HepG2 (cell line): ENCODE measurements around the gene MYH10. TPM values are rescaled to one million over a fixed set of nuclear protein-coding genes. Genes with fewer than 3 reads are reported as not detected.

Experiments used
- ATAC-seq: fragments of 200-7000 bp; cut with Tn5 transposase; 3 replicates; pipeline ENCODE4 v1.9.1; 2020; ENCODE audit warnings: mild to moderate bottlenecking, moderate library complexity
- BruUV-seq: library from RNA; stranded (reverse); fragments of 400-500 nt; replicated peaks from 2 replicates; lab custom pipeline; 2021; lab: Mats Ljungman, UMichigan
- CTCF ChIA-PET: fragments of 300-600 bp; formaldehyde crosslinking; extraction: SDS; loops from one replicate; lab custom pipeline; 2021; ENCODE audit warnings: low total read pairs, inconsistent platforms, low intra/inter-chr PET ratio; lab: Yijun Ruan, JAX
- POLR2A ChIA-PET: fragments of 350-600 bp; sonication (Branson Sonifier 250); formaldehyde crosslinking; loops from one replicate; lab custom pipeline; 2020; ENCODE audit warnings: antibody characterized with exemption, inconsistent platforms; lab: Yijun Ruan, JAX
- DNase-seq: peaks from one replicate; pipeline ENCODE4 v3.0.0-alpha.2; 2015; ENCODE audit warnings: low spot score
- FAIRE-seq: peaks from 3 replicates; lab custom pipeline; 2011; peaks lifted over from hg19 to GRCh38; lab: Jason Lieb, UNC
- H2AFZ ChIP-seq: one replicate; pipeline ENCODE4 v1.6.1; 2011; ENCODE audit warnings: low read length, inconsistent platforms
- H3K27ac ChIP-seq: fragments of 300-600 bp; 3 replicates; pipeline ENCODE4 v1.8.0; 2011; ENCODE audit warnings: mixed run types, mild to moderate bottlenecking, mixed read lengths, low read length, inconsistent platforms; ENCODE audit not compliant: insufficient read depth; ENCODE audit errors: extremely low read length
- H3K27me3 ChIP-seq, 2 experiments: fragments of 200-600 bp in 1 of 2; 2 replicates in 1 of 2; 3 replicates in 1 of 2; pipeline versions ENCODE4 v1.6.0 to v1.8.0; 2011; ENCODE audit warnings: low read length in 2 of 2, mild to moderate bottlenecking in 2 of 2, moderate library complexity in 2 of 2, inconsistent platforms in 1 of 2; ENCODE audit not compliant: insufficient read depth in 2 of 2, control insufficient read depth in 1 of 2
- H3K36me3 ChIP-seq, 2 experiments: fragments of 200-600 bp in 1 of 2; replicated peaks in 1 of 2; 2 replicates in 1 of 2; 3 replicates in 1 of 2; pipeline versions ENCODE4 v1.5.1 to v1.8.0; 2011; ENCODE audit warnings: low read length in 2 of 2, inconsistent platforms in 1 of 2; ENCODE audit not compliant: insufficient read depth in 2 of 2, control insufficient read depth in 1 of 2
- H3K4me1 ChIP-seq: 2 replicates; pipeline ENCODE4 v1.5.1; 2012; ENCODE audit warnings: low read length, inconsistent platforms; ENCODE audit not compliant: insufficient read depth
- H3K4me2 ChIP-seq: 2 replicates; pipeline ENCODE4 v1.6.0; 2011; ENCODE audit warnings: low read depth, low read length, inconsistent platforms
- H3K4me3 ChIP-seq, 3 experiments: fragments of 200-600 bp in 1 of 3; sonication (generic), shearing (Covaris generic) in 1 of 3; replicated peaks in 1 of 3; 2 replicates each; pipeline ENCODE4 v1.5.1; 2011 to 2016; ENCODE audit warnings: low read length in 3 of 3, inconsistent platforms in 2 of 3, low read depth in 2 of 3, mild to moderate bottlenecking in 2 of 3, control low read depth in 1 of 3, mixed read lengths in 1 of 3; ENCODE audit not compliant: insufficient read depth in 1 of 3
- H3K79me2 ChIP-seq: one replicate; pipeline ENCODE4 v1.6.1; 2011; ENCODE audit warnings: low read length, inconsistent platforms; ENCODE audit not compliant: insufficient read depth
- H3K9ac ChIP-seq: 2 replicates; pipeline ENCODE4 v1.6.0; 2011; ENCODE audit warnings: mild to moderate bottlenecking, low read depth, low read length, inconsistent platforms; ENCODE audit not compliant: insufficient read depth
- H3K9me3 ChIP-seq: 2 replicates; pipeline ENCODE4 v1.5.1; 2012; ENCODE audit warnings: mild to moderate bottlenecking, low read length
- H4K20me1 ChIP-seq: 2 replicates; pipeline ENCODE4 v1.6.0; 2011; ENCODE audit warnings: inconsistent platforms, mild to moderate bottlenecking, low read length, moderate library complexity; ENCODE audit not compliant: insufficient read depth
- ARHGAP35 ChIP-seq: sonication (generic); formaldehyde crosslinking; IDR thresholded peaks from 2 replicates; pipeline ENCODE4 v1.9.0; 2022; ENCODE audit warnings: mild to moderate bottlenecking, inconsistent platforms, moderate library complexity, missing genetic modification reagents, borderline replicate concordance
- DZIP1 ChIP-seq: sonication (generic); formaldehyde crosslinking; IDR thresholded peaks from 2 replicates; pipeline ENCODE4 v1.5.0; 2020; ENCODE audit warnings: mild to moderate bottlenecking, missing genetic modification reagents
- EZH2 ChIP-seq: conservative IDR thresholded peaks from 2 replicates; pipeline ENCODE4 v1.6.1; 2012; ENCODE audit warnings: mild to moderate bottlenecking, low read depth, low read length, moderate library complexity
- HNRNPH1 ChIP-seq: fragments of 200-400 bp; formaldehyde crosslinking; optimal IDR thresholded peaks from 2 replicates; pipeline ENCODE3; 2017; ENCODE audit warnings: mild to moderate bottlenecking, low read depth, low read length
- RBM22 ChIP-seq: fragments of 200-400 bp; formaldehyde crosslinking; optimal IDR thresholded peaks from 2 replicates; pipeline ENCODE3; 2017; ENCODE audit warnings: mild to moderate bottlenecking, low read length, moderate library complexity
- TFE3 ChIP-seq: IDR thresholded peaks from 2 replicates; pipeline ENCODE4 v1.6.1; 2016
- ZKSCAN8 ChIP-seq: IDR thresholded peaks from 2 replicates; pipeline ENCODE4 v1.6.1; 2016; ENCODE audit warnings: borderline replicate concordance, missing genetic modification reagents, missing compliant biosample characterization
- ZNF335 ChIP-seq: sonication (generic); formaldehyde crosslinking; IDR thresholded peaks from 2 replicates; pipeline ENCODE4 v1.4.0; 2020; ENCODE audit warnings: missing genetic modification reagents
- ZNF7 ChIP-seq: IDR thresholded peaks from 2 replicates; pipeline ENCODE4 v1.6.1; 2016; ENCODE audit warnings: missing biosample characterization, missing genetic modification reagents
- ZNF766 ChIP-seq: sonication (generic); formaldehyde crosslinking; IDR thresholded peaks from 2 replicates; pipeline ENCODE4 v1.5.0; 2020; ENCODE audit warnings: missing genetic modification reagents, borderline replicate concordance
- ZSCAN12 ChIP-seq: sonication (generic); formaldehyde crosslinking; IDR thresholded peaks from 2 replicates; pipeline ENCODE4 v1.9.0; 2021; ENCODE audit warnings: mild to moderate bottlenecking, missing genetic modification reagents
- WGBS: methylation state at CpG from one replicate; pipeline ENCODE4 v1.1.6; 2017; ENCODE audit warnings: low lambda C conversion rate; 5-methylcytosine and 5-hydroxymethylcytosine counted together
- in situ Hi-C: cut with HindIII; loops from 2 replicates; pipeline ENCODE4 v1.10.0; 2017; ENCODE audit warnings: low pct_unique_long_range_greater_than_20kb; ENCODE audit not compliant: extremely low pct_ligation_motif_present
- intact Hi-C: fragments of 100-400 bp; cut with micrococcal nuclease; formaldehyde crosslinking; loops from one replicate; pipeline ENCODE4 v1.10.0; 2022; ENCODE audit not compliant: unreplicated experiment
- polyA plus RNA-seq, 8 experiments: library from polyadenylated mRNA; depleted of rRNA in 3 of 8; stranded (reverse) in 7 of 8; unstranded in 1 of 8; fragments of >200 nt; fragmentation: Illumina TruSeq in 4 of 8; extraction: Trizol in 4 of 8; gene quantifications; 2 replicates each; pipeline versions ENCODE4 v1.2.1 to v1.2.3, GENCODE V29; 2011 to 2016; ENCODE audit warnings: low read depth in 4 of 8, missing spikeins in 1 of 8, mixed read lengths in 1 of 8; ENCODE audit not compliant: insufficient read depth in 1 of 8
- total RNA-seq, 5 experiments: library from RNA; depleted of rRNA; stranded (reverse); fragments of >200 nt; fragmentation: Illumina TruSeq; extraction: Trizol; gene quantifications; 2 replicates each; pipeline ENCODE4 v1.2.3, GENCODE V29; 2016; ENCODE audit warnings: low read depth in 1 of 5
- TF ChIP-seq, protein P1 (sequence below): sonication (generic); formaldehyde crosslinking; IDR thresholded peaks from 2 replicates; pipeline ENCODE4 v1.8.1; 2022; ENCODE audit warnings: mild to moderate bottlenecking, missing genetic modification reagents

MYH10 gene
- total and polyA plus RNA-seq, 2 of the 13 experiments (the other 11 are each of a cell fraction or from before 2014, with no cell fraction given): 43.4 to 68.6 TPM

DNA sequence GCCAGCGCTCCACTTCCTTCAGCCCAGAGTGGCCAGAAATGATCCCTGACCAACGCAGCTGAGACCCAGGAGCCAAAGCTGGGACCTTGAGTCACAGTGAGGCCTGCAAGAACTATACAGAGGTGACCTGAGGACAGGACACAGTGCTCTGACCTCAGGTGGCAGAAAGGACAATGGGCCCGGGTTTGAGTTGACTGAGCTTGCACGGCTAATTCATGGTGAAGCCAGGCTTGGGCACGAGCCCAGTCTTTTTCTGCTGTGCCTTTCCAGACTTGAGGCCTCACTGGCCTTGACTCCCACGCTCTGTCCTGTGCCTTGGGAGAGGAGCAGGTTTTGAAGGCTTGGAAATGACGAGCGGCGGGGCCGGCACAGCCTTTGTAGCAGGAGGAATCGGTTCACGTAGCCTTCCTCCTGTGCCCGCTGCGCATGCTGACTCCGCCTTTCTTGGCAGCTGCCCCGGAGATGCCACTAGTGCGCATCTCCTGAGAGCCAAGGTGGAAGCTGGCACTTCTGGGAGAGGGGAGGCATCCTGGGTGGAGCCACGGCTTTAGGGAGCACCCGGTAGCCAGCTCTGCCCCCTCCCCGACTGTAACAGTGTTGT is 160.0 kb downstream of the MYH10 start:
- Histone ChIP-seq H3K36me3 (peaks cover 28 to 85% of the 10 kb centered on the region in 2 experiments; a peak in 4 of 5 replicates), H3K4me2 (no peak overlapping the region), H3K27ac (no peak overlapping the region), H3K27me3 (no peaks in the 10 kb centered on the region), H3K4me3 (no peak overlapping the region), H4K20me1 (peaks cover 14% of the 10 kb centered on the region; the same call in 1 of the 2 replicates), H3K9me3 (no peaks in the 10 kb centered on the region), H2AFZ (no peak overlapping the region), H3K79me2 (peaks cover 7% of the 10 kb centered on the region), H3K4me1 (peaks cover 3% of the 10 kb centered on the region), H3K9ac (no peak overlapping the region)
- intact Hi-C loops (no loop called here), in situ Hi-C loops (no loop called here)
- BruUV-seq: no TSS peak
- no peak for ATAC-seq
- no peak for FAIRE-seq
- CTCF ChIA-PET: no interaction called here
- TF ChIP-seq ZNF335 (CRISPR knock-in tag) (no peak), EZH2 (no peak), ZNF7 (CRISPR knock-in tag) (no peak), HNRNPH1 (no peak), RBM22 (peak; percentile 34)
- TF ChIP-seq, protein P1, sequence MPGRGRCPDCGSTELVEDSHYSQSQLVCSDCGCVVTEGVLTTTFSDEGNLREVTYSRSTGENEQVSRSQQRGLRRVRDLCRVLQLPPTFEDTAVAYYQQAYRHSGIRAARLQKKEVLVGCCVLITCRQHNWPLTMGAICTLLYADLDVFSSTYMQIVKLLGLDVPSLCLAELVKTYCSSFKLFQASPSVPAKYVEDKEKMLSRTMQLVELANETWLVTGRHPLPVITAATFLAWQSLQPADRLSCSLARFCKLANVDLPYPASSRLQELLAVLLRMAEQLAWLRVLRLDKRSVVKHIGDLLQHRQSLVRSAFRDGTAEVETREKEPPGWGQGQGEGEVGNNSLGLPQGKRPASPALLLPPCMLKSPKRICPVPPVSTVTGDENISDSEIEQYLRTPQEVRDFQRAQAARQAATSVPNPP (CRISPR knock-in tag): no peak
- over 99% methylated on average over 14 of the region's 20 CpGs for WGBS
- DNase-seq: no peak
- POLR2A ChIA-PET: no interaction called here

- no peak overlapping the region for H2AFZ ChIP-seq
- no TSS peak for BruUV-seq
- H3K4me2 ChIP-seq: no peak overlapping the region
- H3K4me1 ChIP-seq: peaks cover 9% of the 10 kb centered on the region
- H3K79me2 ChIP-seq: peaks cover 13% of the 10 kb centered on the region
- no peaks in the 10 kb centered on the region for H3K9me3 ChIP-seq
- H3K9ac ChIP-seq: no peak overlapping the region
- FAIRE-seq: no peak
- H3K27me3 ChIP-seq: no peaks in the 10 kb centered on the region
- in situ Hi-C loops: no loop called here
- no peak overlapping the region for H3K4me3 ChIP-seq
- peaks cover 19% of the 10 kb centered on the region; the same call in 1 of the 2 replicates for H4K20me1 ChIP-seq
- WGBS: 93% methylated on average over 9 of the region's 12 CpGs
- ChIA-PET CTCF (no interaction called here), POLR2A (no interaction called here)
- H3K27ac ChIP-seq: no peak overlapping the region
- intact Hi-C loops: no loop called here
- DNase-seq: no peak
- peaks cover 31 to 83% of the 10 kb centered on the region in 2 experiments; a peak in 4 of 5 replicates for H3K36me3 ChIP-seq
- no peak for ATAC-seq
- TF ChIP-seq TFE3 (CRISPR knock-in tag) (no peak), ZKSCAN8 (no peak), ARHGAP35 (CRISPR knock-in tag) (no peak), DZIP1 (CRISPR knock-in tag) (no peak), ZSCAN12 (CRISPR knock-in tag) (no peak), ZNF766 (CRISPR knock-in tag) (no peak)
Observed at GRCh38 chr17:8469964-8470363, 160.6 kb downstream of the MYH10 start.
